MM.1S (cell line): Measurements from ENCODE around the gene KLHL11.
"Not testable (repeated sequence)": the region's sequence is repeated elsewhere in the genome, so short reads cannot be mapped to it uniquely, and the experiment has no call there.

Experiments
- DNase-seq: peaks from one replicate; pipeline ENCODE4 v3.0.0-alpha.2; 2015
- H2AFZ ChIP-seq: fragments of 300-600 bp; sonication (generic); 2 replicates; pipeline ENCODE4 v1.6.0; 2016; ENCODE audit warnings: antibody characterized with exemption, low read length
- H3F3A ChIP-seq: fragments of 300-600 bp; sonication (generic); 2 replicates; pipeline ENCODE4 v1.6.1; 2016; ENCODE audit warnings: mild to moderate bottlenecking, antibody characterized with exemption, low read length, moderate library complexity, mixed read lengths; ENCODE audit not compliant: insufficient read depth
- H3K27ac ChIP-seq: fragments of 300-600 bp; sonication (generic); 2 replicates; pipeline ENCODE4 v1.5.1; 2016; ENCODE audit warnings: mild to moderate bottlenecking, low read length
- H3K27me3 ChIP-seq: fragments of 300-600 bp; sonication (generic); replicated peaks from 2 replicates; pipeline ENCODE4 v1.6.0; 2016; ENCODE audit warnings: low read length; ENCODE audit not compliant: insufficient read depth
- H3K36me3 ChIP-seq: fragments of 300-600 bp; sonication (generic); replicated peaks from 2 replicates; pipeline ENCODE4 v1.6.1; 2016; ENCODE audit warnings: mild to moderate bottlenecking, low read length, mixed read lengths; ENCODE audit not compliant: insufficient read depth
- H3K4me1 ChIP-seq: fragments of 300-600 bp; sonication (generic); 2 replicates; pipeline ENCODE4 v1.6.1; 2016; ENCODE audit warnings: low read length, mixed read lengths
- H3K4me2 ChIP-seq: fragments of 300-600 bp; sonication (generic); 2 replicates; pipeline ENCODE4 v1.6.0; 2016; ENCODE audit warnings: low read depth, low read length
- H3K4me3 ChIP-seq: fragments of 300-600 bp; sonication (generic); 2 replicates; pipeline ENCODE4 v1.5.1; 2016; ENCODE audit warnings: low read length, mixed read lengths
- H3K79me2 ChIP-seq: fragments of 300-600 bp; sonication (generic); 2 replicates; pipeline ENCODE4 v1.6.1; 2016; ENCODE audit warnings: mixed run types, low read length, mixed read lengths
- H3K9ac ChIP-seq: fragments of 300-600 bp; sonication (generic); 2 replicates; pipeline ENCODE4 v1.6.1; 2016; ENCODE audit warnings: low read length, mixed read lengths
- H3K9me2 ChIP-seq: fragments of 300-600 bp; sonication (generic); replicated peaks from 2 replicates; pipeline ENCODE4 v1.6.1; 2016; ENCODE audit warnings: mild to moderate bottlenecking, low read length, mixed read lengths; ENCODE audit not compliant: insufficient read depth
- H3K9me3 ChIP-seq: fragments of 300-600 bp; sonication (generic); replicated peaks from 2 replicates; pipeline ENCODE4 v1.6.1; 2016; ENCODE audit warnings: mild to moderate bottlenecking, low read length, mixed read lengths; ENCODE audit not compliant: insufficient read depth
- H4K20me1 ChIP-seq: fragments of 300-600 bp; sonication (generic); 2 replicates; pipeline ENCODE4 v1.6.1; 2016; ENCODE audit warnings: mild to moderate bottlenecking, low read length, moderate library complexity, mixed read lengths; ENCODE audit not compliant: insufficient read depth
- EZH2 ChIP-seq: fragments of 300-600 bp; sonication (generic); optimal IDR thresholded peaks from 2 replicates; pipeline ENCODE3; 2017; ENCODE audit warnings: low read depth, mild to moderate bottlenecking, antibody characterized with exemption, low read length, mixed read lengths
- EZH2phosphoT487 ChIP-seq: fragments of 300-600 bp; sonication (generic); IDR thresholded peaks from 2 replicates; pipeline ENCODE4 v1.6.1; 2018; ENCODE audit warnings: antibody characterized with exemption, low read length
- TF ChIP-seq, protein P1 (sequence below): fragments of 300-600 bp; sonication (generic); IDR thresholded peaks from 2 replicates; pipeline ENCODE4 v1.5.1; 2016; ENCODE audit warnings: antibody characterized with exemption, low read length, mixed read lengths

KLHL11 gene

DNA sequence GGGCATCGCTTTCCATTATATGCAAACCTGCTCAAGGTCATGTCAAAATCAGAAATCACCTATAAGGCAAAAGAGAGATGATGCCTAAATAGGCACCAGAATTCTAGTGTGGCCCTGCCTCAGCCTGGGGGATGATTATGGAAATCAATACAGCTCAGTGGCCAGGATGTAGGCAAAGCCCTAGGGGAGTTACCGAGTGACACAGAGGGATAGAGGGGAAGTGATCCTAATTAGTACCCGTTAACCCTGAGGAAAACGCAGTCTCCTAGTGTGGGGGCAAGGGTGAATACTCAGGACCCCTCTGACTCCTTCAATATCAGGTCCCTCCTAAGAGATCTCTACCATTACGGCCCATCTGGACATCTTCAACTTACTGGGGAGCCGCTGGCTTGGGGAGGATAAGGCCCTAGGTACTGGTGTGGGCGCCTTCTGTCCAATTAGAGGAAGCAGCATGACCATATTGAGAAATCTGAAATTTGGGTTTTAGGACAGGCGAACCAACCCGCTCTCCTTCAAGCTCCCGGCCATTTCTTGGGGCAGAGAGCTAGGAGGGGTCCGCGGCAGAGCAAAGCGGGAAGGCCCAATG, 29.9 kb downstream of the KLHL11 start:
- H3K27ac ChIP-seq: no peak overlapping the region

DNA sequence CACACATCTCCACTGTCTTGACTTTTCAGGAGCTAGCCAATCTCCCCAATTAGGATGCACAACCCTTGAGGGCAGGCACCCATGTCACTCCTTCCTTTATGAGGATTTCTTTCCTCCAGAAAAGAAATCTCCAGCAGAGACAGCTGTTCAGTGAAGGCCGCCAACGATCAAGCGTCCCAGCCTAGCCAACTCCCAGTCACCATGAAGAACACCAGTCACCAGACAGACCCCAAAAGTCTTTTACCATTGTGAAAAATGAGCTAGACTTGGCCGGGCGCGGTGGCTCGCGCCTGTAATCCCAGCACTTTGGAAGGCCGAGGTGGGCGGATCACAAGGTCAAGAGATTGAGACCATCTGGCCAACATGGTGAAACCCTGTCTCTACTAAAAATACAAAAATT, 35.3 kb downstream of the KLHL11 start:
- not testable (repeated sequence) for H3K9me2 ChIP-seq, H3K4me3 ChIP-seq, H3K27ac ChIP-seq, H3K9me3 ChIP-seq, H3K9ac ChIP-seq, H2AFZ ChIP-seq, H3K4me2 ChIP-seq, H3F3A ChIP-seq, H4K20me1 ChIP-seq, H3K36me3 ChIP-seq, H3K27me3 ChIP-seq, H3K4me1 ChIP-seq, H3K79me2 ChIP-seq, DNase-seq

More for the DNA sequence above, 29.9 kb downstream of the KLHL11 start:
- no peaks in the 10 kb centered on the region for H3K9me3 ChIP-seq
- H2AFZ ChIP-seq: peak overlapping the region; percentile 78
- H3K27me3 ChIP-seq: no peaks in the 10 kb centered on the region
- no peaks in the 10 kb centered on the region for H3F3A ChIP-seq
- H3K4me1 ChIP-seq: peaks cover 6% of the 10 kb centered on the region; the same call in 1 of the 2 replicates
- H3K36me3 ChIP-seq: no peaks in the 10 kb centered on the region
- TF ChIP-seq EZH2phosphoT487 (no peak), EZH2 (no peak)
- TF ChIP-seq, protein P1, sequence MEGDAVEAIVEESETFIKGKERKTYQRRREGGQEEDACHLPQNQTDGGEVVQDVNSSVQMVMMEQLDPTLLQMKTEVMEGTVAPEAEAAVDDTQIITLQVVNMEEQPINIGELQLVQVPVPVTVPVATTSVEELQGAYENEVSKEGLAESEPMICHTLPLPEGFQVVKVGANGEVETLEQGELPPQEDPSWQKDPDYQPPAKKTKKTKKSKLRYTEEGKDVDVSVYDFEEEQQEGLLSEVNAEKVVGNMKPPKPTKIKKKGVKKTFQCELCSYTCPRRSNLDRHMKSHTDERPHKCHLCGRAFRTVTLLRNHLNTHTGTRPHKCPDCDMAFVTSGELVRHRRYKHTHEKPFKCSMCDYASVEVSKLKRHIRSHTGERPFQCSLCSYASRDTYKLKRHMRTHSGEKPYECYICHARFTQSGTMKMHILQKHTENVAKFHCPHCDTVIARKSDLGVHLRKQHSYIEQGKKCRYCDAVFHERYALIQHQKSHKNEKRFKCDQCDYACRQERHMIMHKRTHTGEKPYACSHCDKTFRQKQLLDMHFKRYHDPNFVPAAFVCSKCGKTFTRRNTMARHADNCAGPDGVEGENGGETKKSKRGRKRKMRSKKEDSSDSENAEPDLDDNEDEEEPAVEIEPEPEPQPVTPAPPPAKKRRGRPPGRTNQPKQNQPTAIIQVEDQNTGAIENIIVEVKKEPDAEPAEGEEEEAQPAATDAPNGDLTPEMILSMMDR: no peak
- no peak for DNase-seq
- no peaks in the 10 kb centered on the region for H3K9me2 ChIP-seq
- H3K79me2 ChIP-seq: no peaks in the 10 kb centered on the region
- H3K4me3 ChIP-seq: peak overlapping the region; percentile 87
- peak overlapping the region; percentile 63 for H3K4me2 ChIP-seq
- peak overlapping the region; percentile 79 for H3K9ac ChIP-seq
- no peaks in the 10 kb centered on the region for H4K20me1 ChIP-seq

DNA sequence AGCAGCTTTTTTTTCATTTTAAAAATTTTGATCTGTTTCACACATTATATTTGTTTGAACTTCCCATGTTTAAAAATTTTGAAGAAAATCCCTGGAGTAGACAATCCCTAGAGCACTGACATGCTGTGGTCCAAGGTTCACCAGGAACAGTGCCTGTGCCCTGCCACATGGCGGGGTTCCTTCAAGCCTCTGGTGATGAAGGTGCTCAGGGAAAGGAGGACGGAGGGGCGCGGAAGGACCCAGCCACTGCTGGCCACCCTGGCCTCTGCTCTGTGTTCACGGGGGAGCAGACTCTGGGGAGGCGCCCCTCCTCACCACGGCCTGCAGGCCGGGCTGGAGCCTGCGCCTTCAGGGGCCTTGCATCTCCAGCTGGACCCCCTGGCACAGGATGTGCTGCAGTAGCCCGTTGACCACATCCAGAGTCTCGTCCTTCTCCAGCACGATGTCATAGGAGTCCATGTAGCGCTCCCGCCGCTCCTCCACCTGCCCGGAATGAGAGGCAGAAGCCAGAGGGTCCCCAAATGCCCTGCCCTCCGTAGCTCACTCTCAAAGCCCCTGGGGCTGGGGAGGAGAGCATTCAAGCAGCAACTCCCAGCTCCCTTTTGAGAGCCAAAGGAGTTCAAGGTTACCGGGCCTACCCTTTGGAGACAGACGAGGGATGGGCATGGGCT, 39.9 kb downstream of the KLHL11 start:
- TF ChIP-seq EZH2phosphoT487 (no peak), EZH2 (no peak)
- TF ChIP-seq, protein P1: no peak
- no peak overlapping the region for H3K9ac ChIP-seq
- H3K4me2 ChIP-seq: no peak overlapping the region
- no peaks in the 10 kb centered on the region for H3K9me3 ChIP-seq
- peaks cover 3% of the 10 kb centered on the region; the same call in 1 of the 2 replicates for H3K27me3 ChIP-seq
- H3K4me1 ChIP-seq: no peaks in the 10 kb centered on the region
- no peaks in the 10 kb centered on the region for H3K79me2 ChIP-seq
- H2AFZ ChIP-seq: no peak overlapping the region
- H3K4me3 ChIP-seq: no peak overlapping the region
- no peaks in the 10 kb centered on the region for H3F3A ChIP-seq
- H3K36me3 ChIP-seq: no peaks in the 10 kb centered on the region
- H3K9me2 ChIP-seq: no peaks in the 10 kb centered on the region
- H4K20me1 ChIP-seq: no peaks in the 10 kb centered on the region
- no peak overlapping the region for H3K27ac ChIP-seq
- DNase-seq: no peak

GRCh38 chr17:41824086-41824485, 41.1 kb downstream of the KLHL11 start:
- Histone ChIP-seq H2AFZ (no peak overlapping the region), H3K9me2 (no peaks in the 10 kb centered on the region), H4K20me1 (no peaks in the 10 kb centered on the region), H3K4me1 (no peaks in the 10 kb centered on the region), H3K9ac (no peak overlapping the region), H3K27me3 (peaks cover 9% of the 10 kb centered on the region), H3K9me3 (no peaks in the 10 kb centered on the region), H3K36me3 (no peaks in the 10 kb centered on the region), H3K27ac (no peak overlapping the region), H3F3A (no peaks in the 10 kb centered on the region), H3K4me3 (no peak overlapping the region), H3K4me2 (no peak overlapping the region), H3K79me2 (no peaks in the 10 kb centered on the region)
- DNase-seq: no peak
- TF ChIP-seq, protein P1: no peak
- TF ChIP-seq EZH2phosphoT487 (no peak), EZH2 (no peak)
